ENCODE measurements around the gene SIK3. TPM values are rescaled to one million over a fixed set of nuclear protein-coding genes. Genes with fewer than 3 reads are reported as not detected.

Gene SIK3
- total RNA-seq, 1 experiment from 2014 or later = 15.2 TPM

DNA sequence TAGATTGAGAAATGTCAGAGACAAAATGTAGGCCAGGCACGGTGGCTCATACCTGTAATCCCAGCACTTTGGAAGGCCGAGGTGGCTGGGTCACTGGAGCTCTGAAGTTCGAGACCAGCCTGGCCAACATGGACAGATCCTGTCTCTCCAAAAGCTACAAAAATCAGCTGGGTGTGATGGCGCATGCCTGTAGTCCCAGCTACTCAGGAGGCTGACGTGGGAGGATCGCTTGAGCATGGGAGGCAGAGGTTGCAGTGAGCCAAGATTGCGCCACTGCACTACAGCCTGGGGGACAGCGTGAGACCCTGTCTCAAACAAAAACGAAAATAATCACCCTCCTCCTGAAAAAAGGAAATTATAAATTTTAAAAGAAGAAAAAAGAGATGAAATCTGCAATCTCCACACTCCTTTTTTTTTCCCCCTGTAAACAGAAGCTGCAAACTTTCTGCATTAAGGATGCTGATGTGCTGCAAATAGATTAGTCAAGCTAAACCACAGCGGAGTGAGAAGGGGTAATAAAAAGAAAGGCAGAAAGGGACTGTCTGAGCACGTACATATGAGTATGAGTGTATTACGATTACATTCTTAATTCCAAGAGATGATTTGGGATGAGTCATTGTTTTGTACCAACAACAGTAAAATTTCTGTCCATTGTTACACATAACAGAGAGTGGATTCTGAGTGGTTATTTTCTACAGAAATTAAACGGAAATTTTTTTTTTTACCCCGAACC is 87.3 kb downstream of the SIK3 start:
- peak; percentile 92 for DNase-seq (ENCODE audit: low read depth)

DNA sequence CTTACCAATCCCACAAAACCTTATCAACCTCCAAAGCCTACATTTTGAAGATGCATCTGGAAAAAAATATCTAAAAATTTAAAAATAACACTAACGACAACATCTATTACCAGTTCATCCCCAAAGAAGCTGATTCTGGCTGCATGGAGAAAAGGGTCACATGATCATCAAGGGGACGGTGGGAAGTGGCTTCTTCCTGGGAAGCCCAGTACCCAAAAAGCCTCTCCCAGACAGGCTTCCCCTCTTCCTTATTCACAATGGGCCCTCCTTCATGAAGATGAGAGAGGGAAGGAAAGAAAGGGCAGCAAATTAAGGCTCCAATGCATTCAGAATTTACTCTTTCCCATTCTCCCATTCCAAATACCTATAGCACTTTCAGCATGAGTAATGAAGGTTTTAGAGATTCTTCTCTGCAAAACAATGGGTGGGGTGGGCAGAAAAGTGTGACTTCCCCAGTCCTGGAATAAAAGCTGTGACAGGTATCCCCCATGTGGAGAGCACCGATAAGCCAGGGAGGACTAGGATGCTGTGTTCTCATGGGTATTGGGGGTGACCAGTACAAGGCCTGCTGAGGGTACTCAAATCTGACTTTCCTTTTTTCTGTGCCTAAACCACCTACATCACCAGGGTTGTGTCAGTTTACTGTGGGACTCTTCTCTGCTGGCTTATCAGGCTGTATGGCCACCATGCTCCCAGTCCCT is 88.2 kb downstream of the SIK3 start:
- no peak for DNase-seq (ENCODE audit: low read depth)

DNA sequence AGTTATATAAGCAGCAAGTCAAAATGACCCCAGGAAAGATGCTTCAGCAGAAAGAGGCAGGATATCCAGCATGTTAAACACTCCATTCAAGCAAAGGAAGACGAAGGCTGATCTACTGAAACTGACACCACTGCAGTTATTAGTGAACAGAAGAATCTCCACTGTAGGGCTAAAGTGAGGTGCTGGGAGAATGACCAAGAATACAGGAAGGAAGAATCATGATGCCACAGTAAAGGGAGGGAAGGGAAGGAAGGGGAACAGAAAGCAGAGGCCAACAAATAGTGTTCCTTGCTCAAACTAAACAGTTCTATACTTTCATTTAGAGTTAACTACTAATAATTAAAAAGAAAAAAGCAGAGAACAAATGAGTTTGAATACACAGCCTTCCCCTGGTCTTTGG is 92.5 kb downstream of the SIK3 start:
- DNase-seq (ENCODE audit: low read depth) = no peak

DNA sequence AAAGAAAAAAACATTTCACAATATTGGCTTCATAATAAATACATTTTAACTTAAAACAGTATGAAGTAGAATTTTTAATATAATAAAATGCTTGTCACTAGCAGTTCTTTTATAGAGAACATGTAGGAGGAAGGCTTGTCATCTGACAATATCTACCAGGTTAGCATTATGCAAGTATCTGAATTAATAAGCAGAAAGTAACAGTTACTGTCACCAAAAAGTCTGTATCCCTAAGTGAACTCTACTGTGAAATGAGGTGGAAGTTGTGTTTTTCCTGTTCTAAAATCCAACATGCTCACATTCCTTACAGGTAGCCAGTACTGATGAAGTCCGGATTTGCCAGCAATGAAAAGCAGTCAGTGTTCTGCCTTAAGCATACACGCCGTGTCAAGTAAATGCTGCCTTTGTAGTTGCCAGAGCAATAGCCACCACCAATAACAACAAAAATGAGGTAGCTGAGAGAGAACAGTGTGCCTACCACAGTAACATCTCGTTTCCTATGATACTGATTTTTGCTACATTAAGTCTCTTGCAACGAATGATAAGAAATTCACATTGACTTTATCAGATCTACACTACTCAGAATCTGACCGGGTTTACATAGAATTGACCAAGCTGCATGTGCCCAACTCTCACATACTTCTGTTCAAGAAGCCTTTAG is 95.5 kb downstream of the SIK3 start:
- no peak for DNase-seq (ENCODE audit: low read depth)

DNA sequence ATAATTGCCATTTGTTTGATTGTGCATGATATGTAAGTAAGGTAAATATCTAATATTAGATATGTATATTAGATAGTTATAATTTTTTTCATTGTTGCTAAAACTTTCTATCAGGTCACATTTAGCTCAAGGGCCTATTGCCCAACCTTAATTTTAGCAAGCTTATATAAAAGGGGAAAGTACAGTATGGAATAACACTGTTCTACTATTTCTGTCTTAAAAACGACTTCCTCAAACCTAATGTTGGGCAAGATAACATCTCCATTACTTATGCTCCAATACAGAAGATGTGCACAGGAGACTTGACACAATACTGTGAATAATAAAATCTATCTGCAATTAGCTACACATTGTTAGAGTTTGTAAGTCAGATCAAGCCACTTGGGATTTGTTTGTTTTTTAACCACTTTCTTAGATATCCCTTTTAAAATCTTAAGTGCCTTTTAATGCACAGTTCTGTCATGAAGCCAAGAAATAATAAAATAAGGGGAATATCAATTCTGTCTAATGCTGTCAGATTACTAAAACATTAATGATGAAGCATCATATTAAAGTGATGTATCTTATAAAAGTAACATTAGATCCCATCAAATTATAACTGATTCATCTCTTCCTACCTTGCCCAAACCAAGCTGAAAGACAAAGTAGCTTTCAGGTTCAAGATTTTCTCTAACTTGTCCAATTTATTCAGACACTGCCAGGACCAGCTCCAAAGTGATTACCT is 98.1 kb downstream of the SIK3 start:
- DNase-seq (ENCODE audit: low read depth) = no peak

DNA sequence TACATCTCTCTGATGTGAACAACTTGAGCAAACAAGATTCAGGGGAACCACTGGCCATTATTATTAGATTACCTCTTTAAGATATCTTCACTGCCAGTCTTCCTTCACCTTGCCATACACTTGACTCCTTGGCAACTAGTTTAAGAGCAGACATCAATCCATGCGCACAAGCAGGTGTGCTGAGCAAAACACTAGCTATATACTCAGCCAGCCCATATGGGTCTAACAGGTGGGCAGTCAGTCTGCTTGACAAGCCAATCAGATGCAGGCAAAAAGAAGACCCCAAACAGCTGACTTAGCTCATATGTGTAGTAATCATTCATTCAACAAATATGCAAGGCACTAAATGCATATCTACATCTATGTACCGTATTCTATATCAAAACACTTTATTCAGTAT is 101.2 kb downstream of the SIK3 start:
- no peak for DNase-seq (ENCODE audit: low read depth)

DNA sequence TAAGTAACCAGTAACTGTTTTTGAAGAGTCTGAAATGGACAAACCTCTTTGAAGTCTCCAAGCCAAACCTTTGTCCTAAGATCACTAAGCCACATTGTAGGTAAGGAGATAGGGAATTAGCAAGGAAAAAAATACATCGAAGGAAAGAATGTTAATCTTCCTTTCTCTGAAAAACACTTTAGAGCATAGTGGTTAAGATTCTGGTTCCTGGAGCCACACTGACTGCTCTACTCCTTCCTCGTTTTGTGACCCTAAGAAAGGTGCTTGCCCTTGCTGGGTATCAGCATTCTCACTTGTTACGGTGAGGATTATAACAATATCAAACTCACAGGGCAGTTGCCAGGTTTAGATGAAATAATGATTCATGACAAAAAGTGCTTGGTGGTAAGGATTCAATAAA is 104.0 kb downstream of the SIK3 start:
- no peak for DNase-seq (ENCODE audit: low read depth)

DNA sequence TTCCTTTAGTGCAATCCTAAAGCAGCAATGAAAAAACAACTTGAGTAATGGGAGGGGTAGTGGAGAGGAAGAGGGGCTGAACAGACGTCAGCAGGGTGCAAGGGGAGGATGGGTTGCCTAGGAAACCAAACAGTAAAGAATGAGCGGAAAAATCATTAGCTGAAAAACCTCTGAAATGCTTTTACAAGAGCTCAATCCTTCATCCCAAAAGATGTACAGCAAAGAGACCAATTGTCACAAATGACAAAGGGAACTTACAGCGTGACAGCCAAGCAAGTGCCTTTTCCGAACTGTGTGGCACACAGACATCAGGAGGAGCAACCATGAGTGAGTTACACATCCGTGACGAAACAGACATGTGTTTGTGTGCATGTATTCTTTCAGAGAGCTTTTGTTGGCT is 104.6 kb downstream of the SIK3 start:
- DNase-seq (ENCODE audit: low read depth) = no peak

DNA sequence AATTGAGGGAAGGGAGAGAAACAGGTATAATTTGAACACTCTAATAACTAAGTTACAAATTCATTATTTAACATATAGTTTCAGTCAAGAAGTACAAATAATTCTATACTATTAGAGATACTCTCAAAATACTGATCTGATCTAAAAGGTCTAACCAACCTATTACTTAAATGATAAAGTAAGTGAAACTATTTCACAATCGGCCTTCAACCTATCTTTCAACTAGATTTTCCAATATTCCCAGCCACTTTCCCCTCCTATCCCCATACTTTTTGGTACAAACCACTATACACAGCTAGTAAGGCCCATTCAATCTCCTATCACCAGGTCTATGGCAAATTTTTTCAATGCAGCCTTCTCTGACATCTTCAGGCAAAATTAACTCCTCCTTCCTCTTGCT is 106.7 kb downstream of the SIK3 start:
- DNase-seq (ENCODE audit: low read depth) = no peak

DNA sequence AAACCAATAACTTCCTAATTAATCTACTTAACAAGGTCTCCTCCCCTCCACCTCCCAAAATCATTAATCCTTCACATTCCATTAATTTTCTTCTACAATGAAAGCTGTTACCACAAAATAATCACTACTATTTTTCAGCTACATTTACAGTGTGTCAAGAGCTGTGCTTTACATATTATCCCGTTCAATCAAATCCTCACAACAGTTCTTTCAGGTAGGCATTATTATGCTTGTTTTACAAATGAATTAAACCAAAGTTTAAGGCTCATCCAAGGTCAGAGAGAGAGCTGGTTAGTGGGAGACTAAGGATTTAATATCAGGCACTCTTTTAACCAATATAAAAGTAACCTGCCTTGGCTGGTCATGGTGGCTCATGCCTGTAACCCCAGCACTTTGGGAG is 107.4 kb downstream of the SIK3 start:
- DNase-seq (ENCODE audit: low read depth) = no peak

DNA sequence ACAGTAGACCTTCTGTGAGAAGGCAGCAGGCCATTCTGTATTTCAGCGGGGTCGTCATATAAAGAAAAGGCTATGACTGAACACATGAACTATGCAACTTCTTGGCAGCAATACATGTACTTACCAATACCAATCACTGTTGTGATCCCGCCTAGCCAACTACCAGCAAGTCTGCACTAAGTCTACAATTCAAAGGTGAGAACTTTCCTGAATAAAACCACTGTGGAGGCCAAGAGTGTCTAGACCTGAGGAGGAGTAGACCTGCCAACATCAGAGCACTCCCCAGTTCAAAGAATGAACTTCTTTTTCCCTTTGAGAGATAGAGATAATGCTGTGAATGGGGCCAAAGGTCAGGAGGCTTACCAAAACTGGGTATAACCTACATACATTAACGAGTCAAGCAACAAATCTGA is 108.2 kb downstream of the SIK3 start:
- DNase-seq (ENCODE audit: low read depth) = peak; percentile 68

DNA sequence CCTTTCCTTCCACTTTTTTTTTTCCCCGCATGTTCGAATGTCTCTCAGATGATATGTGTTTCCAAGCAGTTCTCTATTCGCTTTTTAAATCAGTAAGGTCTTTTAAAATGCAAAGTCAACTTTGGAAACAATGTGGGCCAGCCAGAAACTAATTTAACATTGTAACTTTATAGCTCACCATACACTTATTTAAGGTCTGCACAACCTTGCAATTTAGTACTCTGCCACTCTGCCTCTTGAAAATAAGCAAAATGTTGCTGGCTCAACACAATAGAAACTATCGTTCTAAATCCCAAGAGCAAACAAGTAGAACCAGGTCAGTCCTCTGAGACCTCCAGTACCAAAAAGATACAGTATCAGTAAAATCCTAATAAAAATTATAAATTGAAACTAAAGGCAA is 109.0 kb downstream of the SIK3 start:
- DNase-seq (ENCODE audit: low read depth) = no peak

DNA sequence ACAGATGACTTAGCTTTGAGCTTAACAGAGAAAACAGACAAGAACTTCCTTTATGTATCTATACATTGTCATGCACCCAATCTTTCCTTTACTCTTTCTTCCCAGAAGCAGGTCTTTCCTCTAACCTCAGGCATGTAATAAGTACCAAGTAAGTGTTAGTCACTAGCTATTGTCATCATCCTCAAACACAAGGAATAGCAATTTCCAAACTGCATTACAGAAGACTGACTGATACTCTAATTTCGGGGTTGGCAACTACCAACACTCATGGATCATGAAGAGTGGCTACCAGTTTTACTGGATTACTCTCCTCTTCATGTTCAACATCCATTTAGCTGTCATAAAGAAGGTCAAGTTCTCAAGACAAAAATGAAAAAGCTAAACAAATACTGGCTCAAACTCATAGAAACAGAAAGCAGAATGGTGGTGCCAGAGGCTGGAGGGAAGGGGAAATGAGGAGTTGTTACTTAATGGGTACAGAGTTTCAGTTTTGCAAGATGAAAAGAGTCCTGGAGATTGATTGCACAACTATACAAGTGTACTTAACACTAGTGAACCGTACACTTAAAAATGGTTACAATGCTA is 111.6 kb downstream of the SIK3 start:
- peak; percentile 89 for DNase-seq (ENCODE audit: low read depth)

DNA sequence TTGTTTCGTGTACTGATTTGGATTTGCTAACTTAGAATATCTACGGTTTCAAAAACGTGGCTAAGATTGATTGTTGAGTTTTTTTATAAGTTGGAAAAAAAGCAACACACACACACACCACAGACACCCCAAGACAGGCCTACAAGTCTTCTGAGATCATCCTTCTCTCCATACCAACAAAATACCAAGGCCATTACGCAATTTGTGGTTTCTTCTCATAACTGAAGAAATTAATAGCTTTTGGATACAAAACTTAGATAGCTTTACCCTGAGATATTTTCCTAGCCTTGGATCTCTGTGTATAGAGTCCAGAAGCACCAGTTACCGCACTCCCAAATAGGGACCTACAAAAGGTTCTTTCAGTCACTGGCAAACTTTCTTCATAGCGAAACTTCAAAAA is 113.6 kb downstream of the SIK3 start:
- peak; percentile 90 for DNase-seq (ENCODE audit: low read depth)

DNA sequence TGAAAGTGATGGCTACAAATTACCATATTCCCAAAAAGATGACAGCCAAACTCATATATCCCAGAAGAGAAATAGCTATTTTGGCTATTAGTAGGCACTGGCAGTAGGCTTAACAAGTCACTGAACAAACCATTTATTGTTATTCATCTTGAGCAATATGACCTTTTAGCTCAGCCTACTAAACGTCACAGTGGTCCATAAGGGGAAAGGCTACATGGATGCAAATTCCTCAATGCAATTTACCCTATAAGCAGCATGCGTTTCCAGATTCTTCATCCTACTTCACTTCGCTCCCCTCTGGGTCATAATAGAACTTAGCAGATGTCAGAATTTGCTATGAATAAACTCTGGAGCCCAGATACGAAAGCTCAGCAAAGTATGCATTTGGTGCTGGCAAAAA is 114.0 kb downstream of the SIK3 start:
- peak; percentile 53 for DNase-seq (ENCODE audit: low read depth)

DNA sequence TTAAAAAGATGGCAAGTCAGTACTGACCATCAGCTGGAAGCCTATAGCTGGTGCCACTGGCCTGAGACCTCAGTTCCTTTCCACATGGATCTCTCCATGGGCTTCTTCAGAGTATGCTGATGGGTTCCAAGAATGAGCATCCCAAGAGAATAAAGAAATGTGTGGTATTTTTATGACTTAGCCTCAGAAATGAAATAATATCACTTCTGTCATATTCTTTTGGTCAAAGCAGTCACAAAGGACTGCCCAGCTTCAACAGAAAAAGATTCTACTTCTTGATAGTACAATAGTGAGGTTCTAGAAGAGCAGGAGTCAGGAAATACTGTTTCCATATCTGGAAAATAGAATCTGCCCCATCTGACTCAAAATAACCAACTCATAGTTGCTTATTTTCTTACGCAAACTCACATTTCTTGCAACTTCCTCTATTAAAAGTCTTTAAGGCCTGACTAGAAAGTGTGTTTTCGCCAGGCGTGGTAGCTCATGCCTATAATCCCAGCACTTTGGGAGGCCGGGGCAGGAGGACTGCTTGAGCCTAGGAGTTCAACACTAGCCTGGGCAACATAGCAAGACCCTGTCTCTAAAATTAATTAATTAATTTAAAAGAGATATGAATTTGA is 116.9 kb downstream of the SIK3 start:
- DNase-seq (ENCODE audit: low read depth) = no peak

DNA sequence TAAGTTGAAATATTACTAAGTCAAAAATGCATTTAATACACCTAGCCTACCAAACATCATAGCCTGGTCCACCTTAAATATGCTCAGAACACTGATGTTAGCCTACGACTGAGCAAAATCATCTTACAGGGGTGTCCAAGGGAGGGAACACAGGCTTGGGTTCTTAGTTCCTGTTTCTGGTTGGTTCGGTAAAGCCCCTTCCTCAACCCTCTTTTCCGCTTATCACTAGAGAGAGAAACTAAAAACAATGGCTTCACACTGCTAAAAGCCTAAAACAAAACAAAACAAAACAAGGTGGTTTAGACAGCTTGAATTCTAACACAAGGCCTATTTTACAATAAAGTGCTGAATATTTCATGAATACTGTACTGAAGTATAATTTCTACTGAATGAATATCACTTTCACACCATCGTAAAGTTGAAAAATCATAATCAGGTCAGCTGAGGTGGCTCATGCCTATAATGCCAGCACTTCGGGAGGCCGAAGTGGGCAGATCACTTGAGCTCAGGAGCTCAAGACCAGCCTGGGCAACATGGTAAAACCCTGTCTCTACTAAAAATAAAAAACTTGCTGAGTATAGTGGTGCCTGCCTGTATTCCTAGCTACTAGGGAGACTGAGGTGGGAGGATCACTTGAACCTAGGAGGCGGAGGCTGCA is 118.0 kb downstream of the SIK3 start:
- DNase-seq (ENCODE audit: low read depth) = no peak

DNA sequence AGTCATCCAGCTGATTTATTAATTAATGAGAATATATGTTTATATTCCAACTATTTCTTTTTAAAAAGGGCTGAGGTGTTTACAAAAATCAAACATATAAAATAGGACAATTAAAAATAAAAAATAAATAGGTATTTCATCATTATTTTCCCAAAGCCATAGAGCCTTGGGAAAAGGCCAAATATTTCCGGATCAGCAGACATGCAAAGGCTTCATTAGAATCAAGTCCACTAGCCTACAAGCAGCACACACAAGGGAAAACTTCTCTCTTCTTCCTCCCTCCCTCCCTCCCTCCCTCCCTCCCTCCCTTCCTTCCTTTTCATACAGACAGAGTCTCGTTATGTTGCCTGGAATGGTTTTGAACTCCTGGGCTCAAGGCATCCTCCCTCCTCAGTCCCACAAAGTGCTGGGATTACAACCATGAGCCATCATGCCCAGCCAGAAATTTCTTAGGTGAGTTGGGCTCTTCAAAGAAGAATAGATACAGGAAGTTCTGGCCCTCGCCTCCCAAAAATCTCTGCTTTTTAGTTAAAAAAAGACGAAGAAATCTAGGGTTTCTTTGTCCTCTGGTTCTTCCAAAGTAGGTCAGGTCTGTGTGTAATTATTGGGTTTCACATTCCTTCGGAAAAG is 121.2 kb downstream of the SIK3 start:
- no peak for DNase-seq (ENCODE audit: low read depth)

DNA sequence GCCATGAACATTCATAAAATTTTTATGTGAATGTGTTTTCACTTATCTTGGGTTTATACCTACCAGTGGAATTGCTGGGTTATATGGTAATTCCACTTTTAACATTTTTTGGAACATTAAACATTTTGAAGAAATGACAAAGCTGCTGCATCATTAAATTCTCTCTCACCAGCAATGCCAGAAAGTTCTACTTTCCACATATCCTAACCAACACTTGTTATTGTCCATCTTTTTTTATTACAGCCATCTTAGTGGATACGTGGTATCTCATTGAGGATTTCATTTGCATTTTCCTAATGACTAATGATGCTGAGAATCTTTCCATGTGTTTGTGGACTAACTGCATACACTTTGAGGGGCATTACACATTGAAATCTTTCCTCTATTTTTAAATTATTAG is 122.6 kb downstream of the SIK3 start:
- no peak for DNase-seq (ENCODE audit: low read depth)

DNA sequence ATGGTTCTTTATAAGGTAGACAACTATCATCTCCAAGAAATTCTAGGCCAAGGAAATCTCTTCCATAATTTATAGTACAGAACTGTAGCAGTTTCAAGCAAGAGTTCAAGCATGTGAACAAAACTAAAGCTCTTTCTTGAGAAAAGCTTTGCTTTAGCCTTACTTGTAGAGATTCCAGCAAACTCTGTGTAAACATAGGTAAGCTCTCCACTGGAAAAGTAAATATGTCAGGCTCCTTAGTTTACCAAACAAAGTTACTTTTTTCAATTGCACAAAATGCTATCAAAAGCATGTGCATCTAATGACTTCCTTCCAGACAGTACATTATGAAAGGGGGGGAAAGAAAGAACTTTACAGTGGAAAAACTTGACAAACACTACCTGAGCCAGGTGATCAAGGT is 125.0 kb downstream of the SIK3 start:
- no peak for DNase-seq (ENCODE audit: low read depth)
